Naive thymus-derived CD4-positive, alpha-beta T cell (primary cell): Measurements from ENCODE around the gene ADA. TPM values are rescaled to one million over a fixed set of nuclear protein-coding genes. Genes with fewer than 3 reads are reported as not detected.

Experiments used
- ATAC-seq: fragments of 150-1000 bp; cut with Tn5 transposase; 2 replicates; pipeline ENCODE4 v1.10.0; 2021; ENCODE audit warnings: mild to moderate bottlenecking, moderate library complexity
- CTCF ChIA-PET: fragments of 350-600 bp; sonication (Branson Sonifier 250); formaldehyde crosslinking; loops from one replicate; lab custom pipeline; 2021; ENCODE audit warnings: antibody characterized with exemption; lab: Charles Lee
- POLR2A ChIA-PET: fragments of 350-600 bp; sonication (Branson Sonifier 250); formaldehyde crosslinking; loops from one replicate; lab custom pipeline; 2021; ENCODE audit warnings: antibody characterized with exemption, inconsistent platforms; lab: Charles Lee
- DNase-seq, 9 donors: peaks; one replicate each; pipeline versions ENCODE4 v3.0.0 to v3.0.0-alpha.2; 2020 to 2022; ENCODE audit warnings: mixed read lengths in 1 of 9
- H3K27ac ChIP-seq: one replicate; pipeline ENCODE4 v1.7.0; 2013; ENCODE audit warnings: mild to moderate bottlenecking, low read depth, low read length, moderate library complexity
- H3K27me3 ChIP-seq, 2 donors: one replicate each; pipeline ENCODE4 v1.7.0; 2013; ENCODE audit warnings: low read length in 2 of 2, mild to moderate bottlenecking in 2 of 2, moderate library complexity in 2 of 2; ENCODE audit not compliant: control insufficient read depth in 2 of 2, insufficient read depth in 2 of 2
- H3K36me3 ChIP-seq, 3 experiments: 1 replicate in 2 of 3; 2 replicates in 1 of 3; pipeline ENCODE4 v1.7.0; 2013; ENCODE audit warnings: low read length in 3 of 3, mild to moderate bottlenecking in 3 of 3, moderate library complexity in 1 of 3; ENCODE audit not compliant: insufficient read depth in 3 of 3, control insufficient read depth in 2 of 3
- H3K4me1 ChIP-seq, 2 donors: one replicate each; pipeline ENCODE4 v1.7.0; 2013; ENCODE audit warnings: low read length in 2 of 2, mild to moderate bottlenecking in 2 of 2, moderate library complexity in 1 of 2; ENCODE audit not compliant: control insufficient read depth in 2 of 2, insufficient read depth in 2 of 2
- H3K4me3 ChIP-seq: 2 replicates; pipeline ENCODE4 v1.7.0; 2013; ENCODE audit warnings: mild to moderate bottlenecking, low read length
- H3K9me3 ChIP-seq, 3 experiments: 1 replicate in 2 of 3; 2 replicates in 1 of 3; pipeline ENCODE4 v1.7.0; 2013; ENCODE audit warnings: low read length in 3 of 3; ENCODE audit not compliant: control insufficient read depth in 2 of 3
- H3K27ac Mint-ChIP-seq, 9 donors: one replicate each; pipeline ENCODE4 v1.8.0; 2020 to 2022; ENCODE audit warnings: mixed read lengths in 9 of 9, mild to moderate bottlenecking in 8 of 9, moderate library complexity in 5 of 9, inconsistent platforms in 2 of 9
- H3K27me3 Mint-ChIP-seq, 5 donors: one replicate each; pipeline ENCODE4 v1.8.0; 2021 to 2022; ENCODE audit warnings: mixed read lengths in 5 of 5, mild to moderate bottlenecking in 1 of 5
- H3K36me3 Mint-ChIP-seq, 5 donors: one replicate each; pipeline ENCODE4 v1.8.0; 2020 to 2022; ENCODE audit warnings: mixed read lengths in 5 of 5, mild to moderate bottlenecking in 3 of 5, inconsistent platforms in 1 of 5
- H3K4me1 Mint-ChIP-seq, 7 donors: one replicate each; pipeline ENCODE4 v1.8.0; 2020 to 2022; ENCODE audit warnings: mixed read lengths in 7 of 7, mild to moderate bottlenecking in 3 of 7, inconsistent platforms in 1 of 7
- H3K4me3 Mint-ChIP-seq, 10 donors: one replicate each; pipeline ENCODE4 v1.8.0; 2020 to 2022; ENCODE audit warnings: mild to moderate bottlenecking in 10 of 10, mixed read lengths in 10 of 10, moderate library complexity in 6 of 10, inconsistent platforms in 2 of 10
- H3K9me3 Mint-ChIP-seq, 11 donors: one replicate each; pipeline ENCODE4 v1.8.0; 2020 to 2022; ENCODE audit warnings: mixed read lengths in 11 of 11, mild to moderate bottlenecking in 4 of 11, inconsistent platforms in 1 of 11, moderate library complexity in 1 of 11
- intact Hi-C, 2 donors: fragments of 100-400 bp; cut with micrococcal nuclease; formaldehyde crosslinking; loops; one replicate each; pipeline ENCODE4 v1.15.1; 2023
- polyA plus RNA-seq, 2 donors: library from polyadenylated mRNA; unstranded; fragments of 300-500 nt; fragmentation: Illumina TruSeq; gene quantifications; one replicate each; pipeline ENCODE4 v1.2.3, GENCODE V29; 2021
- total RNA-seq, 6 experiments: library from RNA in 5 of 6; stranded (reverse) in 5 of 6; gene quantifications; 1 replicate in 5 of 6; 2 replicates in 1 of 6; pipeline ENCODE4 v1.2.3 and lab custom pipeline; 2021 to 2026

The ADA gene
- total and polyA plus RNA-seq, 7 experiments from 2014 or later, result 26.1 to 103 (median 35.2) TPM

GRCh38 chr20:44649976-44650375 lies 1.5 kb downstream of the ADA start:
- Histone ChIP-seq H3K36me3 (no peaks in the 10 kb centered on the region), H3K27me3 (no peaks in the 10 kb centered on the region), H3K4me1 (peaks cover 55 to 60% of the 10 kb centered on the region in 2 donors), H3K27ac (peak overlapping the region; percentile 73), H3K4me3 (peak overlapping the region; percentile 73), H3K9me3 (no peaks in the 10 kb centered on the region)
- Mint-ChIP-seq H3K4me1 (peaks cover 48 to 74% (median 72%) of the 10 kb centered on the region in 7 donors), H3K27me3 (no peaks in the 10 kb centered on the region), H3K9me3 (peaks cover 0 to 1% (median 0%) of the 10 kb centered on the region in 11 donors), H3K4me3 (peak overlapping the region; percentile 81 to 96 (median 94)), H3K27ac (peak overlapping the region; percentile 85 to 98 (median 93)), H3K36me3 (peaks cover 0 to 38% (median 4%) of the 10 kb centered on the region in 5 donors)
- no peak for DNase-seq
- no peak for ATAC-seq
- intact Hi-C loops, result loop anchor here (2.0 to 10.0 kb wide), 6 partner anchors 31 to 767 kb away; partner anchors contain the start of genes STK4 (in 2 of the 2), OSER1 (in 1 of the 2), PIGT (in 1 of the 2) and TOMM34 (in 1 of the 2)
- CTCF ChIA-PET, result interaction anchor here (0.5 to 2.7 kb wide), 8 partner anchors 8 to 433 kb away, joined by 3 to 17 read pairs (median 5); no protein-coding TSS in a partner anchor
- POLR2A ChIA-PET, result interaction anchor here (0.6 to 11.4 kb wide), 10 partner anchors 16 to 291 kb away, joined by 3 to 122 read pairs (median 5); no protein-coding TSS in a partner anchor

GRCh38 chr20:44649126-44649525 lies 2.4 kb downstream of the ADA start:
- peak overlapping the region; percentile 62 for H3K27ac ChIP-seq
- no peaks in the 10 kb centered on the region for H3K27me3 Mint-ChIP-seq
- H3K4me3 ChIP-seq, result no peak overlapping the region
- intact Hi-C loops, result loop anchor here in 1 of 2 donors (10.0 kb wide), 1 partner anchor 316 kb away; the partner anchor contains the start of genes STK4 and TOMM34
- peak overlapping the region; percentile 73 to 96 (median 94) for H3K4me3 Mint-ChIP-seq
- no peak for DNase-seq
- peaks cover 64 to 69% of the 10 kb centered on the region in 2 donors for H3K4me1 ChIP-seq
- no peaks in the 10 kb centered on the region for H3K27me3 ChIP-seq
- peak overlapping the region; percentile 37 to 98 (median 93) for H3K27ac Mint-ChIP-seq
- H3K9me3 ChIP-seq, result no peaks in the 10 kb centered on the region
- ATAC-seq, result no peak
- ChIA-PET CTCF (interaction anchor here (0.6 to 2.7 kb wide), 7 partner anchors 23 to 443 kb away, joined by 3 to 17 read pairs (median 3); no protein-coding TSS in a partner anchor), POLR2A (interaction anchor here (1.6 to 11.4 kb wide), 3 partner anchors 23 to 39 kb away, joined by 13 to 122 read pairs (median 19); no protein-coding TSS in a partner anchor)
- peaks cover 0 to under 1% (median 0%) of the 10 kb centered on the region in 11 donors for H3K9me3 Mint-ChIP-seq
- H3K4me1 Mint-ChIP-seq, result peaks cover 55 to 83% (median 79%) of the 10 kb centered on the region in 7 donors
- no peaks in the 10 kb centered on the region for H3K36me3 ChIP-seq
- H3K36me3 Mint-ChIP-seq, result peaks cover 0 to 32% (median 4%) of the 10 kb centered on the region in 5 donors

- Histone ChIP-seq H3K27me3 (no peaks in the 10 kb centered on the region), H3K36me3 (no peaks in the 10 kb centered on the region), H3K4me1 (peaks cover 69 to 73% of the 10 kb centered on the region in 2 donors), H3K9me3 (no peaks in the 10 kb centered on the region), H3K27ac (peak overlapping the region; percentile 62), H3K4me3 (no peak overlapping the region)
- Mint-ChIP-seq H3K4me3 (peak overlapping the region; percentile 21 to 96 (median 92)), H3K4me1 (peaks cover 61 to 86% (median 81%) of the 10 kb centered on the region in 7 donors), H3K27me3 (no peaks in the 10 kb centered on the region), H3K27ac (peak overlapping the region in 8 of 9 donors; percentile 84 to 98 (median 94)), H3K36me3 (peaks cover 0 to 32% (median 4%) of the 10 kb centered on the region in 5 donors), H3K9me3 (no peaks in the 10 kb centered on the region)
- no peak for ATAC-seq
- ChIA-PET POLR2A (interaction anchor here (1.6 to 11.4 kb wide), 3 partner anchors 23 to 38 kb away, joined by 13 to 122 read pairs (median 19); no protein-coding TSS in a partner anchor), CTCF (interaction anchor here (0.6 to 2.7 kb wide), 4 partner anchors 23 to 415 kb away, joined by 3 to 17 read pairs (median 4); no protein-coding TSS in a partner anchor)
- DNase-seq, result no peak
- intact Hi-C loops, result loop anchor here in 1 of 2 donors (10.0 kb wide), 1 partner anchor 316 kb away; the partner anchor contains the start of genes STK4 and TOMM34
These were observed 2.9 kb downstream of the ADA start for GRCh38 chr20:44648579-44648978.

- Mint-ChIP-seq H3K36me3 (peaks cover 0 to 29% (median 4%) of the 10 kb centered on the region in 5 donors), H3K9me3 (no peaks in the 10 kb centered on the region), H3K27me3 (no peaks in the 10 kb centered on the region), H3K4me3 (peak overlapping the region; percentile 21 to 96 (median 74)), H3K4me1 (peaks cover 60 to 86% (median 81%) of the 10 kb centered on the region in 7 donors), H3K27ac (peak overlapping the region in 8 of 9 donors; percentile 84 to 98 (median 94))
- CTCF ChIA-PET, result interaction anchor here (0.6 to 2.4 kb wide), 5 partner anchors 35 to 435 kb away, joined by 3 to 7 read pairs (median 5); no protein-coding TSS in a partner anchor
- H3K4me3 ChIP-seq, result peak overlapping the region; percentile 9
- DNase-seq (no peak), ATAC-seq (no peak)
- POLR2A ChIA-PET, result interaction anchor here (11.4 kb wide), 1 partner anchor 30 kb away, joined by 122 read pairs; no protein-coding TSS in a partner anchor
- H3K9me3 ChIP-seq, result no peaks in the 10 kb centered on the region
- peak overlapping the region; percentile 62 for H3K27ac ChIP-seq
- H3K4me1 ChIP-seq, result peaks cover 73 to 74% of the 10 kb centered on the region in 2 donors
- no peaks in the 10 kb centered on the region for H3K27me3 ChIP-seq
- H3K36me3 ChIP-seq, result no peaks in the 10 kb centered on the region
- intact Hi-C loops, result loop anchor here in 1 of 2 donors (10.0 kb wide), 1 partner anchor 317 kb away; the partner anchor contains the start of genes STK4 and TOMM34
These were observed 3.4 kb downstream of the ADA start for GRCh38 chr20:44648068-44648467.

- H3K9me3 ChIP-seq, result no peaks in the 10 kb centered on the region
- H3K27ac ChIP-seq, result peak overlapping the region; percentile 70
- H3K27me3 ChIP-seq, result no peaks in the 10 kb centered on the region
- H3K36me3 ChIP-seq, result no peaks in the 10 kb centered on the region
- POLR2A ChIA-PET, result interaction anchor here (0.6 to 11.4 kb wide), 9 partner anchors 8 to 233 kb away, joined by 3 to 122 read pairs (median 3); no protein-coding TSS in a partner anchor
- peaks cover 84 to 86% of the 10 kb centered on the region in 2 donors for H3K4me1 ChIP-seq
- H3K9me3 Mint-ChIP-seq, result peaks cover 0 to 1% (median 0%) of the 10 kb centered on the region in 11 donors
- ATAC-seq (peak; percentile 23), DNase-seq (no peak)
- intact Hi-C loops, result loop anchor here (1.0 to 10.0 kb wide), 2 partner anchors 25 to 318 kb away; partner anchors contain the start of genes STK4 (in 1 of the 2) and TOMM34 (in 1 of the 2)
- H3K27ac Mint-ChIP-seq, result peak overlapping the region; percentile 85 to 98 (median 96)
- peak overlapping the region; percentile 49 to 96 (median 71) for H3K4me3 Mint-ChIP-seq
- peaks cover 64 to 93% (median 88%) of the 10 kb centered on the region in 7 donors for H3K4me1 Mint-ChIP-seq
- peaks cover 0 to 26% (median 0%) of the 10 kb centered on the region in 5 donors for H3K36me3 Mint-ChIP-seq
- H3K27me3 Mint-ChIP-seq, result no peaks in the 10 kb centered on the region
- H3K4me3 ChIP-seq, result peak overlapping the region; percentile 15
- CTCF ChIA-PET, result interaction anchor here (1.1 to 2.4 kb wide), 4 partner anchors 10 to 258 kb away, joined by 3 to 7 read pairs (median 3); no protein-coding TSS in a partner anchor
These were observed 4.7 kb downstream of the ADA start for GRCh38 chr20:44646641-44647274.
